ENCODE measurements around the gene EIPR1. TPM values are rescaled to one million over a fixed set of nuclear protein-coding genes. Genes with fewer than 3 reads are reported as not detected.

EIPR1 gene
- total and polyA plus RNA-seq, 2 of the 13 experiments (the other 11 are each of a cell fraction or from before 2014, with no cell fraction given): 70.0 to 96.3 TPM

DNA sequence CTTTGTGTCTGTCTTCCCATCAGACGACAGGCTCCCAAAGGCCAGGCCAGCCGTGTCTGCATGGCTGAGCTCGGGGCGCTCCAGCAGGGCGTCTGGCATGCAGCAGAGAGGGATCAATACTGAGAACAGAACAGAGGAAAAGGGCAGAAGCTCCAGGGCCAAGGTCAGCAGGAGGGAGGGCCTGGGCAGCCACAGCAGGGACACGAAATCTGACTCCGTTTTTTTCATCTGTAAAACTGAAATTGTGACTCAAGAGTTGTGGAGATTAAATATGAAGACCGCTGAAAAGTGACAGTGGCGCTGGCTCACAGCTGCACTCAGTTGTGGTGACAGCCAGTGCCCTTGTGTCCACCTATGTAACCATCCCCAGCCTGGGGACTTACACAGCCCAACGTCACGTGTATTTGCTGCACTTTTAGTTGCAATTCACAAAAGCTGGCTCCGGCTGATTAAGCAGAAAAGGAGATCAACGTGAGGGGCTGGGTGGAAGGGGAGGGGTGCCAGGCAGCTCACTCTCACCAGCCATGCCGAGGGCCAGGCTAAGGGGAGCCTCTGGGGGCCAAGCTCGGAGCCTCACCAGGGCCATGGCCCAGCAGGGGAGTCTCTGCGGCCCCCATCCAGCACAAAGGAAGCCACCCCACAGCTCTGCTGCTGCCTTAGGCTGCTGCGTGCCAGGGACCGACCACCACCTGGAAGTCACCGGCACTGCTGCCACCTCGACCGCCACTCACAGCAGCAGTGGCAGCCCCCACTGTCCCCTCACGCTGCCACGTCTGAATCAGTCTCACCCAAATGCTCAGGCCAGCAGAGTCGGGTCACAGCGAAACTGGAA, 74.7 kb downstream of the EIPR1 start (continued):
- TF ChIP-seq, protein P1, sequence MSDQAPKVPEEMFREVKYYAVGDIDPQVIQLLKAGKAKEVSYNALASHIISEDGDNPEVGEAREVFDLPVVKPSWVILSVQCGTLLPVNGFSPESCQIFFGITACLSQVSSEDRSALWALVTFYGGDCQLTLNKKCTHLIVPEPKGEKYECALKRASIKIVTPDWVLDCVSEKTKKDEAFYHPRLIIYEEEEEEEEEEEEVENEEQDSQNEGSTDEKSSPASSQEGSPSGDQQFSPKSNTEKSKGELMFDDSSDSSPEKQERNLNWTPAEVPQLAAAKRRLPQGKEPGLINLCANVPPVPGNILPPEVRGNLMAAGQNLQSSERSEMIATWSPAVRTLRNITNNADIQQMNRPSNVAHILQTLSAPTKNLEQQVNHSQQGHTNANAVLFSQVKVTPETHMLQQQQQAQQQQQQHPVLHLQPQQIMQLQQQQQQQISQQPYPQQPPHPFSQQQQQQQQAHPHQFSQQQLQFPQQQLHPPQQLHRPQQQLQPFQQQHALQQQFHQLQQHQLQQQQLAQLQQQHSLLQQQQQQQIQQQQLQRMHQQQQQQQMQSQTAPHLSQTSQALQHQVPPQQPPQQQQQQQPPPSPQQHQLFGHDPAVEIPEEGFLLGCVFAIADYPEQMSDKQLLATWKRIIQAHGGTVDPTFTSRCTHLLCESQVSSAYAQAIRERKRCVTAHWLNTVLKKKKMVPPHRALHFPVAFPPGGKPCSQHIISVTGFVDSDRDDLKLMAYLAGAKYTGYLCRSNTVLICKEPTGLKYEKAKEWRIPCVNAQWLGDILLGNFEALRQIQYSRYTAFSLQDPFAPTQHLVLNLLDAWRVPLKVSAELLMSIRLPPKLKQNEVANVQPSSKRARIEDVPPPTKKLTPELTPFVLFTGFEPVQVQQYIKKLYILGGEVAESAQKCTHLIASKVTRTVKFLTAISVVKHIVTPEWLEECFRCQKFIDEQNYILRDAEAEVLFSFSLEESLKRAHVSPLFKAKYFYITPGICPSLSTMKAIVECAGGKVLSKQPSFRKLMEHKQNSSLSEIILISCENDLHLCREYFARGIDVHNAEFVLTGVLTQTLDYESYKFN (CRISPR knock-in tag; conservative IDR thresholded peaks at IDR 0.05): peak; percentile 73
- TF ChIP-seq, protein P2, sequence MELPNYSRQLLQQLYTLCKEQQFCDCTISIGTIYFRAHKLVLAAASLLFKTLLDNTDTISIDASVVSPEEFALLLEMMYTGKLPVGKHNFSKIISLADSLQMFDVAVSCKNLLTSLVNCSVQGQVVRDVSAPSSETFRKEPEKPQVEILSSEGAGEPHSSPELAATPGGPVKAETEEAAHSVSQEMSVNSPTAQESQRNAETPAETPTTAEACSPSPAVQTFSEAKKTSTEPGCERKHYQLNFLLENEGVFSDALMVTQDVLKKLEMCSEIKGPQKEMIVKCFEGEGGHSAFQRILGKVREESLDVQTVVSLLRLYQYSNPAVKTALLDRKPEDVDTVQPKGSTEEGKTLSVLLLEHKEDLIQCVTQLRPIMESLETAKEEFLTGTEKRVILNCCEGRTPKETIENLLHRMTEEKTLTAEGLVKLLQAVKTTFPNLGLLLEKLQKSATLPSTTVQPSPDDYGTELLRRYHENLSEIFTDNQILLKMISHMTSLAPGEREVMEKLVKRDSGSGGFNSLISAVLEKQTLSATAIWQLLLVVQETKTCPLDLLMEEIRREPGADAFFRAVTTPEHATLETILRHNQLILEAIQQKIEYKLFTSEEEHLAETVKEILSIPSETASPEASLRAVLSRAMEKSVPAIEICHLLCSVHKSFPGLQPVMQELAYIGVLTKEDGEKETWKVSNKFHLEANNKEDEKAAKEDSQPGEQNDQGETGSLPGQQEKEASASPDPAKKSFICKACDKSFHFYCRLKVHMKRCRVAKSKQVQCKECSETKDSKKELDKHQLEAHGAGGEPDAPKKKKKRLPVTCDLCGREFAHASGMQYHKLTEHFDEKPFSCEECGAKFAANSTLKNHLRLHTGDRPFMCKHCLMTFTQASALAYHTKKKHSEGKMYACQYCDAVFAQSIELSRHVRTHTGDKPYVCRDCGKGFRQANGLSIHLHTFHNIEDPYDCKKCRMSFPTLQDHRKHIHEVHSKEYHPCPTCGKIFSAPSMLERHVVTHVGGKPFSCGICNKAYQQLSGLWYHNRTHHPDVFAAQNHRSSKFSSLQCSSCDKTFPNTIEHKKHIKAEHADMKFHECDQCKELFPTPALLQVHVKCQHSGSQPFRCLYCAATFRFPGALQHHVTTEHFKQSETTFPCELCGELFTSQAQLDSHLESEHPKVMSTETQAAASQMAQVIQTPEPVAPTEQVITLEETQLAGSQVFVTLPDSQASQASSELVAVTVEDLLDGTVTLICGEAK (IDR thresholded peaks at IDR 0.05): no peak
- TF ChIP-seq, protein P2 (CRISPR knock-in tag; IDR thresholded peaks at IDR 0.05): no peak
- TF ChIP-seq ZNF562 (CRISPR knock-in tag; IDR thresholded peaks at IDR 0.05; ENCODE audit: borderline replicate concordance): no peak
- no peak for TF ChIP-seq SP140L (CRISPR knock-in tag; IDR thresholded peaks at IDR 0.05; ENCODE audit: borderline replicate concordance)
- no peak for TF ChIP-seq TERF1 (CRISPR knock-in tag; IDR thresholded peaks at IDR 0.05)
- peak; percentile 68; the same call in 1 of the 2 replicates for TF ChIP-seq ZNF333 (CRISPR knock-in tag; IDR thresholded peaks at IDR 0.05; ENCODE audit: borderline replicate concordance)
- TF ChIP-seq TARDBP (CRISPR knock-in tag; IDR thresholded peaks at IDR 0.05): no peak
- no peak for TF ChIP-seq NFKB2 (CRISPR knock-in tag; IDR thresholded peaks at IDR 0.05; ENCODE audit: borderline replicate concordance)
- no peak for TF ChIP-seq ZNF44 (CRISPR knock-in tag; IDR thresholded peaks at IDR 0.05)
- no peak for TF ChIP-seq ZNF652 (CRISPR knock-in tag; IDR thresholded peaks at IDR 0.05; ENCODE audit: borderline replicate concordance, low read depth)
- TF ChIP-seq ZNF276 (CRISPR knock-in tag; IDR thresholded peaks at IDR 0.05; ENCODE audit: low read depth): no peak

Measured in HepG2 (cell line).